ENCODE measurements around the gene CREBL2.

GRCh38 chr12:12693111-12693671 is 81.5 kb downstream of the CREBL2 start:
- TF ChIP-seq CTCF (IDR thresholded peaks at IDR 0.05) (no peak), POLR2A (IDR thresholded peaks at IDR 0.05) (no peak), EP300 (IDR thresholded peaks at IDR 0.05) (no peak)
